Smooth muscle cell (in vitro differentiated cells): ENCODE results near the gene TUBA4B. TPM values are rescaled to one million over a fixed set of nuclear protein-coding genes. Genes with fewer than 3 reads are reported as not detected.
A peak's percentile ranks its signal among the peaks of the same experiment; 100 is the strongest.

Experiments used
- DNase-seq: peaks from one replicate; lab custom pipeline; 2025; ENCODE audit not compliant: unreplicated experiment; lab: John Stamatoyannopoulos, UW
- H2AFZ ChIP-seq: fragments of 200-600 bp; sonication (generic); 2 replicates; pipeline ENCODE4 v1.6.0; 2016; ENCODE audit warnings: antibody characterized with exemption, low read depth, mild to moderate bottlenecking
- H3F3A ChIP-seq: fragments of 200-600 bp; sonication (generic); 2 replicates; pipeline ENCODE4 v1.6.0; 2017; ENCODE audit warnings: antibody characterized with exemption, low read depth
- H3K27ac ChIP-seq: fragments of 200-600 bp; sonication (generic); 2 replicates; pipeline ENCODE4 v1.5.1; 2016; ENCODE audit warnings: low read depth, mild to moderate bottlenecking
- H3K27me3 ChIP-seq: fragments of 200-600 bp; sonication (generic); 2 replicates; pipeline ENCODE4 v1.6.1; 2016; ENCODE audit warnings: low read depth, mild to moderate bottlenecking
- H3K36me3 ChIP-seq: fragments of 200-600 bp; sonication (generic); 2 replicates; pipeline ENCODE4 v1.5.1; 2016; ENCODE audit warnings: low read depth
- H3K4me1 ChIP-seq: fragments of 200-600 bp; sonication (generic); 2 replicates; pipeline ENCODE4 v1.5.1; 2016; ENCODE audit warnings: low read depth
- H3K4me2 ChIP-seq: fragments of 200-600 bp; sonication (generic); 2 replicates; pipeline ENCODE4 v1.6.0; 2016; ENCODE audit warnings: mild to moderate bottlenecking
- H3K4me3 ChIP-seq: fragments of 200-600 bp; sonication (generic); 2 replicates; pipeline ENCODE4 v1.5.1; 2016; ENCODE audit warnings: mild to moderate bottlenecking
- H3K79me2 ChIP-seq: fragments of 200-600 bp; sonication (generic); 2 replicates; pipeline ENCODE4 v1.6.0; 2016; ENCODE audit warnings: low read depth, mild to moderate bottlenecking
- H3K9ac ChIP-seq: fragments of 200-600 bp; sonication (generic); 2 replicates; pipeline ENCODE4 v1.6.0; 2016; ENCODE audit warnings: low read depth
- H3K9me3 ChIP-seq: fragments of 200-600 bp; sonication (generic); replicated peaks from 2 replicates; pipeline ENCODE4 v1.5.1; 2016; ENCODE audit warnings: low read depth
- H4K20me1 ChIP-seq: fragments of 200-600 bp; sonication (generic); 2 replicates; pipeline ENCODE4 v1.6.0; 2016; ENCODE audit warnings: low read depth
- WGBS: methylation state at CpG from one replicate; pipeline ENCODE4 v1.1.7; 2016; ENCODE audit warnings: low lambda C conversion rate; 5-methylcytosine and 5-hydroxymethylcytosine counted together
- polyA plus RNA-seq: library from polyadenylated mRNA; unstranded; fragments of >200 nt; fragmentation: Nextera tagmentation; extraction: Ambion mirVana; gene quantifications from 2 replicates; pipeline ENCODE4 v1.2.1, GENCODE V29; 2016
- total RNA-seq: library from RNA; depleted of rRNA; stranded (reverse); fragments of >200 nt; gene quantifications from 2 replicates; pipeline ENCODE4 v1.2.3, GENCODE V29; 2014
- TF ChIP-seq, protein P1 (sequence below): fragments of 200-600 bp; sonication (generic); IDR thresholded peaks from 2 replicates; pipeline ENCODE4 v1.5.1; 2017; ENCODE audit warnings: borderline replicate concordance, mild to moderate bottlenecking, antibody characterized with exemption; ENCODE audit not compliant: insufficient read depth, poor library complexity, severe bottlenecking

The TUBA4B gene
- total and polyA plus RNA-seq, 2 experiments from 2014 or later: not detected

GRCh38 chr2:219250049-219250781, 2.8 kb upstream of the TUBA4B start:
- H3K36me3 ChIP-seq: no peaks in the 10 kb centered on the region
- H3K79me2 ChIP-seq: peaks cover 13% of the 10 kb centered on the region
- peaks cover 17% of the 10 kb centered on the region for H3F3A ChIP-seq
- no peaks in the 10 kb centered on the region for H3K9me3 ChIP-seq
- H3K9ac ChIP-seq: no peak overlapping the region
- no peak overlapping the region for H3K4me3 ChIP-seq
- H2AFZ ChIP-seq: no peak overlapping the region
- no peaks in the 10 kb centered on the region for H4K20me1 ChIP-seq
- 92% methylated on average over 22 of the region's 22 CpGs for WGBS
- TF ChIP-seq, protein P1, sequence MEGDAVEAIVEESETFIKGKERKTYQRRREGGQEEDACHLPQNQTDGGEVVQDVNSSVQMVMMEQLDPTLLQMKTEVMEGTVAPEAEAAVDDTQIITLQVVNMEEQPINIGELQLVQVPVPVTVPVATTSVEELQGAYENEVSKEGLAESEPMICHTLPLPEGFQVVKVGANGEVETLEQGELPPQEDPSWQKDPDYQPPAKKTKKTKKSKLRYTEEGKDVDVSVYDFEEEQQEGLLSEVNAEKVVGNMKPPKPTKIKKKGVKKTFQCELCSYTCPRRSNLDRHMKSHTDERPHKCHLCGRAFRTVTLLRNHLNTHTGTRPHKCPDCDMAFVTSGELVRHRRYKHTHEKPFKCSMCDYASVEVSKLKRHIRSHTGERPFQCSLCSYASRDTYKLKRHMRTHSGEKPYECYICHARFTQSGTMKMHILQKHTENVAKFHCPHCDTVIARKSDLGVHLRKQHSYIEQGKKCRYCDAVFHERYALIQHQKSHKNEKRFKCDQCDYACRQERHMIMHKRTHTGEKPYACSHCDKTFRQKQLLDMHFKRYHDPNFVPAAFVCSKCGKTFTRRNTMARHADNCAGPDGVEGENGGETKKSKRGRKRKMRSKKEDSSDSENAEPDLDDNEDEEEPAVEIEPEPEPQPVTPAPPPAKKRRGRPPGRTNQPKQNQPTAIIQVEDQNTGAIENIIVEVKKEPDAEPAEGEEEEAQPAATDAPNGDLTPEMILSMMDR: no peak
- H3K27ac ChIP-seq: peak overlapping the region; percentile 89
- peaks cover 37% of the 10 kb centered on the region for H3K27me3 ChIP-seq
- no peak for DNase-seq
- peaks cover 26% of the 10 kb centered on the region for H3K4me1 ChIP-seq
- H3K4me2 ChIP-seq: peak overlapping the region; percentile 58

- Histone ChIP-seq H3K4me3 (no peak overlapping the region), H2AFZ (no peak overlapping the region), H3K9ac (no peak overlapping the region), H3K79me2 (peaks cover 1% of the 10 kb centered on the region), H3K4me2 (peak overlapping the region; percentile 29), H3K27me3 (peaks cover 51% of the 10 kb centered on the region), H3K4me1 (peaks cover 20% of the 10 kb centered on the region), H3K27ac (no peak overlapping the region), H4K20me1 (no peaks in the 10 kb centered on the region), H3F3A (peaks cover 17% of the 10 kb centered on the region), H3K9me3 (no peaks in the 10 kb centered on the region), H3K36me3 (no peaks in the 10 kb centered on the region)
- WGBS: 63% methylated on average over 6 of the region's 6 CpGs
- TF ChIP-seq, protein P1: no peak
- DNase-seq: no peak
Observed at GRCh38 chr2:219251656-219252055, 1.4 kb upstream of the TUBA4B start.

- Histone ChIP-seq H3K27ac (no peak overlapping the region), H3K27me3 (peaks cover 54% of the 10 kb centered on the region), H3K4me2 (peak overlapping the region; percentile 29), H3K9ac (no peak overlapping the region), H3K36me3 (no peaks in the 10 kb centered on the region), H2AFZ (no peak overlapping the region), H3K79me2 (no peaks in the 10 kb centered on the region), H3K4me1 (peaks cover 20% of the 10 kb centered on the region), H3K9me3 (no peaks in the 10 kb centered on the region), H3F3A (peaks cover 17% of the 10 kb centered on the region), H4K20me1 (no peaks in the 10 kb centered on the region), H3K4me3 (no peak overlapping the region)
- WGBS: 68% methylated on average over 5 of the region's 5 CpGs
- TF ChIP-seq, protein P1: no peak
- DNase-seq: no peak
Observed at GRCh38 chr2:219252084-219252483, 959 bp upstream of the TUBA4B start.

GRCh38 chr2:219252570-219252899, 508 bp upstream of the TUBA4B start:
- no peaks in the 10 kb centered on the region for H4K20me1 ChIP-seq
- peak overlapping the region; percentile 57 for H3K4me3 ChIP-seq
- H3K9me3 ChIP-seq: no peaks in the 10 kb centered on the region
- no peak for DNase-seq
- H3K4me1 ChIP-seq: peaks cover 20% of the 10 kb centered on the region
- WGBS: 14% methylated on average over 9 of the region's 9 CpGs
- H3K27ac ChIP-seq: no peak overlapping the region
- peaks cover 17% of the 10 kb centered on the region for H3F3A ChIP-seq
- H3K36me3 ChIP-seq: no peaks in the 10 kb centered on the region
- no peak overlapping the region for H3K9ac ChIP-seq
- H3K4me2 ChIP-seq: peak overlapping the region; percentile 92
- H3K27me3 ChIP-seq: peaks cover 54% of the 10 kb centered on the region
- H2AFZ ChIP-seq: no peak overlapping the region
- no peaks in the 10 kb centered on the region for H3K79me2 ChIP-seq
- TF ChIP-seq, protein P1: no peak
